NCI-H526 treated with DMSO at 0.1 percent for 48 hours (cell line): ENCODE measurements around the gene GSAP.
"Not testable (repeated sequence)": the region's sequence is repeated elsewhere in the genome, so short reads cannot be mapped to it uniquely, and the experiment has no call there.

Source experiments
- DNase-seq: peaks from one replicate; lab custom pipeline; 2025; lab: John Stamatoyannopoulos, UW

Gene GSAP

GRCh38 chr7:77415823-77416620 is at the start of gene GSAP:
Gene GSAP, minus strand, starts transcription at chr7:77416349. Its CDS starts 28 bp downstream, at chr7:77416321.
- DNase-seq, result peak; percentile 62

- no peak for DNase-seq
These were observed 49.1 kb upstream of the GSAP start for GRCh38 chr7:77465256-77465655.

GRCh38 chr7:77464589-77464988 is 48.4 kb upstream of the GSAP start:
- DNase-seq, result no peak

- not testable (repeated sequence) for DNase-seq
These were observed 47.5 kb upstream of the GSAP start for GRCh38 chr7:77463632-77464031.

- DNase-seq, result no peak
These were observed 45.7 kb upstream of the GSAP start for GRCh38 chr7:77461842-77462241.

GRCh38 chr7:77461246-77461645 is 45.1 kb upstream of the GSAP start:
- DNase-seq, result no peak

- no peak for DNase-seq
These were observed 43.9 kb upstream of the GSAP start for GRCh38 chr7:77460057-77460486.

- no peak for DNase-seq
These were observed 43.2 kb upstream of the GSAP start for GRCh38 chr7:77459311-77459726.

- DNase-seq, result no peak
These were observed 42.6 kb upstream of the GSAP start for GRCh38 chr7:77458786-77459185.

- no peak for DNase-seq
These were observed 41.6 kb upstream of the GSAP start for GRCh38 chr7:77457779-77458178.

GRCh38 chr7:77456696-77457095 is 40.5 kb upstream of the GSAP start:
- no peak for DNase-seq

- DNase-seq, result no peak
These were observed 39.2 kb upstream of the GSAP start for GRCh38 chr7:77455321-77455720.

GRCh38 chr7:77454802-77455201 is 38.7 kb upstream of the GSAP start:
- no peak for DNase-seq

- DNase-seq, result no peak
These were observed 37.4 kb upstream of the GSAP start for GRCh38 chr7:77453531-77453930.

- not testable (repeated sequence) for DNase-seq
These were observed 35.8 kb upstream of the GSAP start for GRCh38 chr7:77451950-77452349.

- DNase-seq, result no peak
These were observed 34.5 kb upstream of the GSAP start for GRCh38 chr7:77450613-77451012.

- no peak for DNase-seq
These were observed 33.9 kb upstream of the GSAP start for GRCh38 chr7:77450054-77450453.

- DNase-seq, result no peak
These were observed 31.5 kb upstream of the GSAP start for GRCh38 chr7:77447616-77448015.

- DNase-seq, result no peak
These were observed 28.0 kb upstream of the GSAP start for GRCh38 chr7:77444123-77444522.

- DNase-seq, result no peak
These were observed 26.9 kb upstream of the GSAP start for GRCh38 chr7:77443042-77443441.

GRCh38 chr7:77442636-77443035 is 26.5 kb upstream of the GSAP start:
- DNase-seq, result no peak

- DNase-seq, result no peak
These were observed 24.9 kb upstream of the GSAP start for GRCh38 chr7:77441046-77441445.

GRCh38 chr7:77439572-77439971 is 23.4 kb upstream of the GSAP start:
- DNase-seq, result peak; percentile 26

- no peak for DNase-seq
These were observed 22.0 kb upstream of the GSAP start for GRCh38 chr7:77438131-77438530.
